ENCODE data around the gene KDF1.

DNA sequence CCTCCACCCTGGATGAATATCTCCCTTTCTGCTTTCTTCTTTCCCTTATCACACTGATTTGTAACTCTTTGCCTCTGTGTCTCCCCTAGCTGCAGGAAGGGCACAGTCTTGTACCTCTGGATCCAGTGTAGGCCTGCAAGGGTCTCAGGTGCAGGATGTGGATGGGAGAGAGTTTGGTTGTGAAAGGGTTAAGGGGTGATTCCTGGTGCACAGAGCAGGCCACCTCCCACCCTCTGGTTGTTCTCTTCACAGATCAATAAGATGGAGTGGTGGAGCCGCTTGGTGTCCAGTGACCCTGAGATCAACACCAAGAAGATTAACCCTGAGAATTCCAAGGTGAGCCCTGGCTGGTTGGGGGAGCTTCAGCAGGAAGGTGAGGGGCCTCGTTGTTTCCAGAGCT is 15.1 kb downstream of the KDF1 start:
- no peak for TF ChIP-seq POLR2A (IDR thresholded peaks at IDR 0.05)
- TF ChIP-seq CTCF (IDR thresholded peaks at IDR 0.05) = no peak
